OCI-LY7 (cell line): ENCODE measurements around the gene MATCAP1. TPM values are rescaled to one million over a fixed set of nuclear protein-coding genes. Genes with fewer than 3 reads are reported as not detected.

ENCODE experiments used
- BruUV-seq: library from RNA; stranded (reverse); fragments of 400-500 nt; replicated peaks from 2 replicates; lab custom pipeline; 2021; lab: Mats Ljungman, UMichigan
- CTCF ChIA-PET: fragments of 300-600 bp; sonication (Branson Sonifier 250); formaldehyde crosslinking; loops from one replicate; lab custom pipeline; 2022; ENCODE audit warnings: antibody characterized with exemption; ENCODE audit not compliant: unreplicated experiment; lab: Charles Lee
- POLR2A ChIA-PET: fragments of 300-600 bp; sonication (Branson Sonifier 250); formaldehyde crosslinking; loops from one replicate; lab custom pipeline; 2022; ENCODE audit warnings: antibody characterized with exemption; lab: Charles Lee
- DNase-seq: peaks from one replicate; pipeline ENCODE4 v3.0.0-alpha.2; 2015; ENCODE audit warnings: low spot score
- H2AFZ ChIP-seq: fragments of 200-600 bp; sonication (generic), shearing (Covaris generic); 2 replicates; pipeline ENCODE4 v1.6.1; 2014; ENCODE audit warnings: mild to moderate bottlenecking, antibody characterized with exemption, low read length, moderate library complexity
- H3K27ac ChIP-seq: fragments of 200-600 bp; sonication (generic); 2 replicates; pipeline ENCODE4 v1.5.1; 2014; ENCODE audit warnings: mixed run types, low read depth, mild to moderate bottlenecking, moderate library complexity, low read length, inconsistent platforms; ENCODE audit not compliant: poor library complexity, severe bottlenecking
- H3K36me3 ChIP-seq: fragments of 200-600 bp; sonication (generic); 2 replicates; pipeline ENCODE4 v1.6.1; 2014; ENCODE audit warnings: mild to moderate bottlenecking, antibody characterized with exemption, low read length, moderate library complexity, mixed read lengths; ENCODE audit not compliant: insufficient read depth
- H3K4me1 ChIP-seq: fragments of 200-600 bp; sonication (generic); 2 replicates; pipeline ENCODE4 v1.5.1; 2014; ENCODE audit warnings: mild to moderate bottlenecking, low read length; ENCODE audit not compliant: insufficient read depth, poor library complexity, severe bottlenecking
- H3K4me2 ChIP-seq: fragments of 200-600 bp; sonication (generic); 2 replicates; pipeline ENCODE4 v1.6.1; 2014; ENCODE audit warnings: mild to moderate bottlenecking, low read length
- H3K4me3 ChIP-seq: fragments of 200-600 bp; sonication (generic); 2 replicates; pipeline ENCODE4 v1.5.1; 2014; ENCODE audit warnings: mild to moderate bottlenecking, low read depth, low read length; ENCODE audit not compliant: poor library complexity, severe bottlenecking
- H3K79me2 ChIP-seq: fragments of 200-600 bp; sonication (generic); 2 replicates; pipeline ENCODE4 v1.6.1; 2016; ENCODE audit warnings: low read depth, mild to moderate bottlenecking, low read length, moderate library complexity, mixed read lengths; ENCODE audit not compliant: insufficient read depth
- H3K9me2 ChIP-seq: fragments of 200-600 bp; sonication (generic); 2 replicates; pipeline ENCODE4 v1.6.1; 2016; ENCODE audit warnings: mild to moderate bottlenecking, low read length, mixed read lengths; ENCODE audit not compliant: insufficient read depth
- H3K9me3 ChIP-seq: fragments of 200-600 bp; sonication (generic); 2 replicates; pipeline ENCODE4 v1.6.1; 2014; ENCODE audit warnings: mild to moderate bottlenecking, mixed run types, low read length, mixed read lengths
- H4K20me1 ChIP-seq: fragments of 200-600 bp; sonication (generic); 2 replicates; pipeline ENCODE4 v1.6.1; 2014; ENCODE audit warnings: mild to moderate bottlenecking, antibody characterized with exemption, low read length, moderate library complexity, mixed read lengths; ENCODE audit not compliant: insufficient read depth
- EZH2phosphoT487 ChIP-seq: fragments of 200-600 bp; sonication (generic); IDR thresholded peaks from 2 replicates; pipeline ENCODE4 v1.6.1; 2018; ENCODE audit warnings: low read depth, borderline replicate concordance, mild to moderate bottlenecking, mixed run types, antibody characterized with exemption, low read length, moderate library complexity, mixed read lengths
- intact Hi-C: fragments of 100-400 bp; cut with micrococcal nuclease; formaldehyde crosslinking; loops from one replicate; pipeline ENCODE4 v1.10.0; 2022; ENCODE audit not compliant: unreplicated experiment
- total RNA-seq, 2 experiments: library from RNA; depleted of rRNA in 1 of 2; stranded (reverse); fragments of >200 nt in 1 of 2; shearing (Covaris generic) in 1 of 2; gene quantifications; 2 replicates each; pipeline ENCODE4 v1.2.3, GENCODE V29; 2014 to 2022
- TF ChIP-seq, protein P1 (sequence below): fragments of 200-600 bp; sonication (generic); conservative IDR thresholded peaks from 2 replicates; pipeline ENCODE4 v1.5.1; 2014; ENCODE audit warnings: mild to moderate bottlenecking, antibody characterized with exemption, low read length, moderate library complexity, mixed read lengths

MATCAP1 gene
- total RNA-seq, 2 experiments from 2014 or later, result 22.9 to 39.6 TPM

DNA sequence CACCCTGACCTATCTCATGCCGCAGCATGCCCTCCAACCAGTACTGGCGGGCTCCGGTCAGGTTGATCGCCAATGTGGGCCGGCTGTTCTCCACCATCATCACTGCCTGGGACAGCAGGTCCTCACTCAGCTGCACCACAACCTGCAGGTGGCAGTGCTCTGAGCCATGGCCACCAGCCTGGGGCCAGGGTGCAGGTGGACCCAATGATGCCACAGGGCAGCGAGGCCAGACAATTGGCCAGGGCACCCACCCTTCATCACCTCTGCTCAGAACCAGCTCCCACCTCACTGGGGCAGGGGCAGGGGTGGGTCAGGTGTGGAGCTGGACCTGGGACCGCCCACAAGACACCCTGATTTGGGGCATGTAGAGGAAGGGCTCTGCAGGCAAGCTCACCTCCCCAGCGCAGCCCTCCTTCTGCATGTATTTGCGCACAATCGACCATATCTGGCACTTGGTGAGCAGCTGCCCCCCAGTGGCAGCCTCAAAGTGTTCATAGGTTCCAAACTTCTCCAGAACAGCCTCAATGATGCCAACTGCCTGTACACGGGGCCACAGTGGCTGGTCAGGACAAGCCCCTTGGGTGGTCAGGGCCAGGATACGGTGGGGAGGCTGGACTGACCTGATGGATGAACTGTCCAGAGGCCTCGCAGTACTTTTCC lies 4.2 kb downstream of the MATCAP1 start:
- H3K36me3 ChIP-seq, result no peaks in the 10 kb centered on the region
- H3K9me3 ChIP-seq, result no peaks in the 10 kb centered on the region
- intact Hi-C loops, result loop anchor here (10.0 kb wide), 1 partner anchor 165 kb away; no protein-coding TSS in a partner anchor
- CTCF ChIA-PET, result no interaction called here
- TF ChIP-seq, protein P1, sequence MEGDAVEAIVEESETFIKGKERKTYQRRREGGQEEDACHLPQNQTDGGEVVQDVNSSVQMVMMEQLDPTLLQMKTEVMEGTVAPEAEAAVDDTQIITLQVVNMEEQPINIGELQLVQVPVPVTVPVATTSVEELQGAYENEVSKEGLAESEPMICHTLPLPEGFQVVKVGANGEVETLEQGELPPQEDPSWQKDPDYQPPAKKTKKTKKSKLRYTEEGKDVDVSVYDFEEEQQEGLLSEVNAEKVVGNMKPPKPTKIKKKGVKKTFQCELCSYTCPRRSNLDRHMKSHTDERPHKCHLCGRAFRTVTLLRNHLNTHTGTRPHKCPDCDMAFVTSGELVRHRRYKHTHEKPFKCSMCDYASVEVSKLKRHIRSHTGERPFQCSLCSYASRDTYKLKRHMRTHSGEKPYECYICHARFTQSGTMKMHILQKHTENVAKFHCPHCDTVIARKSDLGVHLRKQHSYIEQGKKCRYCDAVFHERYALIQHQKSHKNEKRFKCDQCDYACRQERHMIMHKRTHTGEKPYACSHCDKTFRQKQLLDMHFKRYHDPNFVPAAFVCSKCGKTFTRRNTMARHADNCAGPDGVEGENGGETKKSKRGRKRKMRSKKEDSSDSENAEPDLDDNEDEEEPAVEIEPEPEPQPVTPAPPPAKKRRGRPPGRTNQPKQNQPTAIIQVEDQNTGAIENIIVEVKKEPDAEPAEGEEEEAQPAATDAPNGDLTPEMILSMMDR, result peak; percentile 69
- TF ChIP-seq EZH2phosphoT487, result no peak
- H3K4me3 ChIP-seq, result no peak overlapping the region
- H3K27ac ChIP-seq, result no peak overlapping the region
- DNase-seq, result peak; percentile 52
- BruUV-seq, result no TSS peak
- H2AFZ ChIP-seq, result no peak overlapping the region
- H4K20me1 ChIP-seq, result no peaks in the 10 kb centered on the region
- no peaks in the 10 kb centered on the region for H3K79me2 ChIP-seq
- H3K9me2 ChIP-seq, result no peaks in the 10 kb centered on the region
- POLR2A ChIA-PET, result no interaction called here
- peaks cover 25% of the 10 kb centered on the region for H3K4me1 ChIP-seq
- H3K4me2 ChIP-seq, result no peak overlapping the region

DNA sequence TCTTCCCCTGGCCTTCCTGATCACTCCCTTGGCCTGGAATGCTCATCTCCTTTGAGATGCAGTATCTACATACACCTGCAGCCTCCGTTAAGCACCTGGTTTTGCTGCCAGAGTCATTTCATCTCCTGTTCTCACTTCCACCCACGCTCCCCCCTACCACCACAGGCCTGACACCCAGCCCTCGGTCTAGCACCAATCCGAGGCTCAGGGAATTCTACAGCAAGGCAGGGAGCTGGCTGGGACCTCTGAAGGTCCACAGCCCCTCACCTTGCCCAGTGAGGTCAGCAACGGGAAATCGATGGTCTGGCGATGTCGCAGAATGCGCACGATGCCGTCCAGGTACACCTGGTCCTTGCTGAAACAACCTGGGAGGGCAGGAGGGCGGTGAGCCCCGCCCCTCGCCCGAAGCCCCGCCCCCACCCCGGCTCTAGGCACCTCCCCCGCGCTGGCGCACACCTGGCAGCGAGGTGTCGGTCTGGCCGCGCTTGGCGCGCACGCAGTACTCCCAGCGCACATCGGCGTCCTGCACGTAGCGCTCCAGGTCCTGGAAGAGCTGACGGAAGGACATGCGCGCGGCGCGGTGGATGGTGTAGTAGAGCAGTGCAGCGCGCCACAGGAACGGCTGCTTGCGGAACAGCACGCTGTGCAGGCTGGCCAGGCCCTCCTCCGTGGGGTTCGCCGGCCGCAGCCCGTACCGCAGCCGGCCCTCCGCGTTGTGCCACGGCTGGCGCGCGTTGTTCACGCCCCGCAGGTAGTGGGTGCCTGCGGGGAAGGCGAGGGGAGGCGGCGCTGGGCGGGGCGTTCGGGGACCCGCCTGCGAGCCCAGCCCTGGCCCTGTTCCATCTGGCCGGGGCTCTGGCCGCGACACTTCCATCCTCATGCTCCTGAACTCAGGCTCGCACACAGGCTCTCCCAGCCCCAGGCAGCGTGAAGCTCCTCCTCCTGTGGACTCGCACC lies 5.7 kb downstream of the MATCAP1 start:
- POLR2A ChIA-PET, result interaction anchor here (0.6 kb wide), 1 partner anchor 221 kb away, joined by 5 read pairs; no protein-coding TSS in a partner anchor
- Histone ChIP-seq H3K4me1 (peaks cover 29% of the 10 kb centered on the region), H3K4me3 (peak overlapping the region; percentile 47), H4K20me1 (no peaks in the 10 kb centered on the region), H3K79me2 (no peaks in the 10 kb centered on the region), H3K36me3 (no peaks in the 10 kb centered on the region), H3K9me3 (no peaks in the 10 kb centered on the region), H3K4me2 (peak overlapping the region; percentile 68), H3K27ac (no peak overlapping the region), H3K9me2 (no peaks in the 10 kb centered on the region), H2AFZ (no peak overlapping the region)
- CTCF ChIA-PET, result no interaction called here
- BruUV-seq, result no TSS peak
- TF ChIP-seq, protein P1, result no peak
- no peak for TF ChIP-seq EZH2phosphoT487
- peak; percentile 53 for DNase-seq
- intact Hi-C loops, result no loop called here
